PC-3 (cell line): ENCODE data around the gene CSNK1A1L. TPM values are rescaled to one million over a fixed set of nuclear protein-coding genes. Genes with fewer than 3 reads are reported as not detected.

Source experiments
- ATAC-seq: fragments of 200-7000 bp; cut with Tn5 transposase; 2 replicates; pipeline ENCODE4 v1.9.1; 2020; ENCODE audit warnings: mild to moderate bottlenecking, moderate library complexity
- BruUV-seq: library from RNA; stranded (reverse); fragments of 400-500 nt; replicated peaks from 2 replicates; lab custom pipeline; 2021; lab: Mats Ljungman, UMichigan
- CTCF ChIA-PET: fragments of 300-600 bp; sonication (Branson Sonifier 250); formaldehyde crosslinking; loops from one replicate; lab custom pipeline; 2022; ENCODE audit warnings: antibody characterized with exemption; lab: Charles Lee
- POLR2A ChIA-PET: fragments of 300-600 bp; sonication (Branson Sonifier 250); formaldehyde crosslinking; loops from one replicate; lab custom pipeline; 2022; ENCODE audit warnings: antibody characterized with exemption; ENCODE audit not compliant: unreplicated experiment; lab: Charles Lee
- DNase-seq: peaks from one replicate; pipeline ENCODE4 v3.0.0-alpha.2; 2015
- H2AFZ ChIP-seq: fragments of 300-600 bp; sonication (generic); 2 replicates; pipeline ENCODE4 v1.6.0; 2016; ENCODE audit warnings: antibody characterized with exemption, low read length
- H3F3A ChIP-seq: fragments of 300-600 bp; sonication (generic); one replicate; pipeline ENCODE4 v1.6.0; 2017; ENCODE audit warnings: antibody characterized with exemption, low read length, control low read depth, mild to moderate bottlenecking; ENCODE audit not compliant: unreplicated experiment
- H3K27ac ChIP-seq: fragments of 300-600 bp; sonication (generic); 2 replicates; pipeline ENCODE4 v1.5.1; 2016; ENCODE audit warnings: mild to moderate bottlenecking, low read length
- H3K27me3 ChIP-seq: fragments of 300-600 bp; sonication (generic); 2 replicates; pipeline ENCODE4 v1.6.1; 2016; ENCODE audit warnings: low read length, mixed read lengths
- H3K36me3 ChIP-seq: fragments of 300-600 bp; sonication (generic); 2 replicates; pipeline ENCODE4 v1.6.1; 2016; ENCODE audit warnings: low read depth, mixed run types, low read length, mixed read lengths
- H3K4me1 ChIP-seq: fragments of 300-600 bp; sonication (generic); 2 replicates; pipeline ENCODE4 v1.5.1; 2016; ENCODE audit warnings: low read length; ENCODE audit not compliant: insufficient read depth
- H3K4me2 ChIP-seq: fragments of 300-600 bp; sonication (generic); 2 replicates; pipeline ENCODE4 v1.6.0; 2016; ENCODE audit warnings: low read length
- H3K4me3 ChIP-seq: fragments of 300-600 bp; sonication (generic); 2 replicates; pipeline ENCODE4 v1.5.1; 2016; ENCODE audit warnings: mild to moderate bottlenecking, low read length, mixed read lengths
- H3K79me2 ChIP-seq: fragments of 300-600 bp; sonication (generic); 2 replicates; pipeline ENCODE4 v1.6.1; 2017; ENCODE audit warnings: low read length, mixed read lengths
- H3K9ac ChIP-seq: fragments of 300-600 bp; sonication (generic); 2 replicates; pipeline ENCODE4 v1.6.0; 2016; ENCODE audit warnings: mild to moderate bottlenecking, low read length
- H3K9me2 ChIP-seq: fragments of 300-600 bp; sonication (generic); replicated peaks from 2 replicates; pipeline ENCODE4 v1.6.1; 2016; ENCODE audit warnings: mixed run types, low read length, mixed read lengths
- H3K9me3 ChIP-seq: fragments of 300-600 bp; sonication (generic); 2 replicates; pipeline ENCODE4 v1.6.1; 2016; ENCODE audit warnings: low read length, mixed read lengths
- H4K20me1 ChIP-seq: fragments of 300-600 bp; sonication (generic); 2 replicates; pipeline ENCODE4 v1.6.1; 2016; ENCODE audit warnings: low read length, mixed read lengths
- CTCF ChIP-seq: fragments of 300-600 bp; sonication (generic); conservative IDR thresholded peaks from 2 replicates; pipeline ENCODE4 v1.5.1; 2017; ENCODE audit warnings: antibody characterized with exemption, low read depth, mild to moderate bottlenecking, low read length
- EZH2 ChIP-seq: fragments of 300-600 bp; sonication (generic); IDR thresholded peaks from one replicate; pipeline ENCODE4 v1.6.1; 2017; ENCODE audit warnings: antibody characterized with exemption, mild to moderate bottlenecking, low read length; ENCODE audit not compliant: unreplicated experiment
- EZH2phosphoT487 ChIP-seq: fragments of 300-600 bp; sonication (generic); IDR thresholded peaks from 2 replicates; pipeline ENCODE4 v1.6.1; 2018; ENCODE audit warnings: mild to moderate bottlenecking, antibody characterized with exemption, low read length, borderline replicate concordance
- intact Hi-C: fragments of 100-400 bp; cut with micrococcal nuclease; formaldehyde crosslinking; loops from 2 replicates; pipeline ENCODE4 v1.9.0; 2023
- total RNA-seq: library from RNA; depleted of rRNA; stranded (reverse); fragments of >200 nt; gene quantifications from 2 replicates; pipeline ENCODE4 v1.2.3, GENCODE V29; 2014

CSNK1A1L gene
- total RNA-seq, 1 experiment from 2014 or later = not detected

GRCh38 chr13:37138169-37138568 lies 32.7 kb upstream of the CSNK1A1L start:
- peak; percentile 51; the same call in 1 of the 2 replicates for ATAC-seq
- Histone ChIP-seq H3F3A (no peaks in the 10 kb centered on the region), H4K20me1 (no peaks in the 10 kb centered on the region), H3K27ac (no peak overlapping the region), H3K27me3 (no peaks in the 10 kb centered on the region), H3K4me2 (no peak overlapping the region), H3K4me3 (no peak overlapping the region), H3K9ac (no peak overlapping the region), H3K9me2 (no peaks in the 10 kb centered on the region), H3K79me2 (no peaks in the 10 kb centered on the region), H3K9me3 (no peaks in the 10 kb centered on the region), H3K36me3 (no peaks in the 10 kb centered on the region), H2AFZ (no peak overlapping the region), H3K4me1 (no peaks in the 10 kb centered on the region)
- POLR2A ChIA-PET = no interaction called here
- intact Hi-C loops = no loop called here
- DNase-seq = peak; percentile 48
- CTCF ChIA-PET = no interaction called here
- peak; percentile 50 for TF ChIP-seq CTCF
- no peak for TF ChIP-seq EZH2
- BruUV-seq = no TSS peak

GRCh38 chr13:37136633-37137032 lies 31.2 kb upstream of the CSNK1A1L start:
- no TSS peak for BruUV-seq
- ChIA-PET POLR2A (no interaction called here), CTCF (no interaction called here)
- no peak for ATAC-seq
- Histone ChIP-seq H3K9me3 (no peaks in the 10 kb centered on the region), H3K27me3 (no peaks in the 10 kb centered on the region), H3K79me2 (no peaks in the 10 kb centered on the region), H3K9ac (no peak overlapping the region), H3K36me3 (no peaks in the 10 kb centered on the region), H3K4me1 (no peaks in the 10 kb centered on the region), H3F3A (no peaks in the 10 kb centered on the region), H3K4me2 (no peak overlapping the region), H3K9me2 (no peaks in the 10 kb centered on the region), H2AFZ (no peak overlapping the region), H4K20me1 (no peaks in the 10 kb centered on the region), H3K4me3 (no peak overlapping the region), H3K27ac (no peak overlapping the region)
- TF ChIP-seq CTCF = no peak
- TF ChIP-seq EZH2phosphoT487 = no peak
- no peak for TF ChIP-seq EZH2
- intact Hi-C loops = no loop called here
- DNase-seq = no peak

- no peaks in the 10 kb centered on the region for H4K20me1 ChIP-seq
- no peaks in the 10 kb centered on the region for H3K4me1 ChIP-seq
- POLR2A ChIA-PET = no interaction called here
- H3F3A ChIP-seq = no peaks in the 10 kb centered on the region
- intact Hi-C loops = no loop called here
- H3K27me3 ChIP-seq = no peaks in the 10 kb centered on the region
- H3K36me3 ChIP-seq = no peaks in the 10 kb centered on the region
- no peak for ATAC-seq
- TF ChIP-seq EZH2 (no peak), EZH2phosphoT487 (no peak), CTCF (no peak)
- H3K27ac ChIP-seq = no peak overlapping the region
- H3K9me3 ChIP-seq = no peaks in the 10 kb centered on the region
- no peak overlapping the region for H3K4me3 ChIP-seq
- H3K79me2 ChIP-seq = no peaks in the 10 kb centered on the region
- no TSS peak for BruUV-seq
- no peak overlapping the region for H2AFZ ChIP-seq
- H3K9ac ChIP-seq = no peak overlapping the region
- H3K4me2 ChIP-seq = no peak overlapping the region
- CTCF ChIA-PET = no interaction called here
- no peaks in the 10 kb centered on the region for H3K9me2 ChIP-seq
- no peak for DNase-seq
Measured at GRCh38 chr13:37136187-37136586, 30.7 kb upstream of the CSNK1A1L start.
